GM21423 (cell line): Measurements from ENCODE around the gene EHBP1L1.
"Not testable (repeated sequence)": the region's sequence is repeated elsewhere in the genome, so short reads cannot be mapped to it uniquely, and the experiment has no call there.

Experiments
- ATAC-seq: cut with Tn5 transposase; IDR thresholded peaks from one replicate; pipeline ENCODE4 v1.9.1; 2021; ENCODE audit warnings: mild to moderate bottlenecking, moderate library complexity; ENCODE audit not compliant: unreplicated experiment

Gene EHBP1L1

DNA sequence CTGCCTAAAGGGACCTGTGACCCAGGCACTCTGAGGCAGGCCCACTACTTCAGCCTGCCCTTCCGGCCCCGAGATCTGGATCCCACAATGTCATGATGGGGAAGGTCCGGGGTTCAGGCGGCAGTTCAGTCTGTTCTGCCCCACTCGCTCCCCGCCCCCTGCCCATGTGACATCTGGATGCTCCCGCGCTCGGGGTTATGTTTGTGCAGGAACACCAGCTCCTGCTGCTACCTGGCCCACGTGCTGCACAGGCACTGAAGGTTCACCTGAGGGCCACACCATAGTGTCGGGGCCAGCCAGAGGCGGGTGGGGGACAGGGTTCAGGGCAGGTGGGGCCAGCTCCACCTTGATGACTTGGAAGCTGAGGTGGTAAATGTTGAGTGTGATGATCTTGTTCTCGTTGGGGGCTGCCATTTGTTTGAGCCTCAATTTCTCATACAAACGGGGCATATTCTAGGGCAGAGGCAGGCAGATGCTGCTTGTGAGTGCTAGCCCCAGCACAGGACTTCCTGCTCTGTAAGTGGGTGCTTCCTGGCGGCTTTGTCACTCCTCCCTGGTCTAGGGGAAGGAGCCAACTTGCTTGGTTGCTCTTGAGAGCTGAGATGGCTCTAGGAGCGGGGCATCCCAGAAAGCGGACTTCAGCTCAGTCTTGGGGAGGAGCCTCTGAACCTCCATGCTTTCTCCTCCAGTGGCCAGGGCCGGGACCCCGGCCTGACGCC, 57.7 kb downstream of the EHBP1L1 start:
- no peak for ATAC-seq

- no peak for ATAC-seq
Measured at GRCh38 chr11:65634109-65634436, 58.2 kb downstream of the EHBP1L1 start.

DNA sequence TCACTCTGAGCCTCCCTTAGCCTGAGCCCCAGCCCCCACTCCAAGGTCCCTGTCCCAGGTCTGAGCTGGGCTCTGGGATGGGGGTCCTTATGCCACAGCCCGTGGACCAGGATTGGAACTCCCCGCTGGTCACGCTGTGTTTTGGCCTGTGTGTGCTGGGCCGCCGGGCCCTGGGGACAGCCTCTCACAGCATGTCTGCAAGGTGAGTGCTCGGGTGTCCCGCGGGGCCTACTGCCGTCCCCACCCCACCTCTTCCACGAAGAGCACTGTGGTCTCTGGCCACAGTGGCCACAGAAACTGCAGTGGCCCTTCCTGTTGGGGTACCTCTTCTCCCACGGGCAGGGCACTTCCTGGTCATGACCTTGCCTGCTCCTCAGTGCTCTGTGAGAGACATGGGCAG, 58.6 kb downstream of the EHBP1L1 start:
- ATAC-seq = no peak

- ATAC-seq = no peak
Measured at GRCh38 chr11:65634905-65635731, 59.3 kb downstream of the EHBP1L1 start.

GRCh38 chr11:65636108-65637031, 60.5 kb downstream of the EHBP1L1 start:
- ATAC-seq = no peak

- no peak for ATAC-seq
Measured at GRCh38 chr11:65637032-65637557, 61.2 kb downstream of the EHBP1L1 start.

GRCh38 chr11:65637794-65638419, 62.1 kb downstream of the EHBP1L1 start, which contains the start of gene SIPA1:
Gene SIPA1 (plus strand): TSS chr11:65638101. CDS start chr11:65640922, 2,821 bp downstream.
- ATAC-seq = peak; percentile 32

- not testable (repeated sequence) for ATAC-seq
Measured at GRCh38 chr11:65639228-65639597, 63.4 kb downstream of the EHBP1L1 start.

DNA sequence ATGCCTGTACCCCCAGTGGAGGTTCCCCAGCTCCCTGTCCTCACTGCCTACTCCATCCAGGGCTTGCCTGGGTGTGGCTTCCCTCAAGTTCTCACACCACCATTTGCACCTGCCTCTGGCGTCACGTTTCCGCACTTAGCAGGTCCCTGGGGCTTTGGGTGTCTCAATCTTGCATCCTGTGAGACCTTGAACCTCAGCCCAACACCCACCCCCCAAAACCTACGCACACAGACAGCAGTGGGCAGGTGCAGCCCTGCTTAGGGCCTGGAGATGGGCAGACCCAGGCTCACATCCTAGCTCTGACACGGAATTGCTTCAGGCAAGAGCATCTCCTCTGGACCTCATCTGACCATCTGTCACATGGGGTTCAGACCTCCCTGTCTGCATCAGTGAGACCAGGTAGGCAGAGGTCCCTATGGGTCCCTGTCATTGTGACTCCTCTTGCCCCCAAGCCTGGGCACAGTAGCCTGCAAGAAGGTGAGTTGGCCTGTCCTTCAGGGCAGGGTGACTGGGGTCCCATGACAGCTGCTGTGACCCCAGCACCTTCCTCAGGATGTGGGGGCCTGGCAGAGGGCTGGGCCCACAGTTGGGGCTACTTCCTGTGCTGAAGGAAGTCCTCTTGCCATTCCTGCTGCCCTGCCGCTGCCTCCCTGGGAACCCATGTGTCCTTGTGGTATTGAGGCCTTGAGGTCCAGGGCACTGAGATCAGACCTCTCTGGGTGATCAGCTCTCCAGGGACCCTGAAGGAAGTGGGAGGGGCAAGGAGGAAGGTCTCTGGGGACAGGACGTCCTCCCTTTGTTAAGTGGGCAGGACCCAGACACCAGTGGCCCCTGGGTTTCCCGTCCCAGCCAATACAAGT, 64.0 kb downstream of the EHBP1L1 start:
- ATAC-seq = peak; percentile 47

DNA sequence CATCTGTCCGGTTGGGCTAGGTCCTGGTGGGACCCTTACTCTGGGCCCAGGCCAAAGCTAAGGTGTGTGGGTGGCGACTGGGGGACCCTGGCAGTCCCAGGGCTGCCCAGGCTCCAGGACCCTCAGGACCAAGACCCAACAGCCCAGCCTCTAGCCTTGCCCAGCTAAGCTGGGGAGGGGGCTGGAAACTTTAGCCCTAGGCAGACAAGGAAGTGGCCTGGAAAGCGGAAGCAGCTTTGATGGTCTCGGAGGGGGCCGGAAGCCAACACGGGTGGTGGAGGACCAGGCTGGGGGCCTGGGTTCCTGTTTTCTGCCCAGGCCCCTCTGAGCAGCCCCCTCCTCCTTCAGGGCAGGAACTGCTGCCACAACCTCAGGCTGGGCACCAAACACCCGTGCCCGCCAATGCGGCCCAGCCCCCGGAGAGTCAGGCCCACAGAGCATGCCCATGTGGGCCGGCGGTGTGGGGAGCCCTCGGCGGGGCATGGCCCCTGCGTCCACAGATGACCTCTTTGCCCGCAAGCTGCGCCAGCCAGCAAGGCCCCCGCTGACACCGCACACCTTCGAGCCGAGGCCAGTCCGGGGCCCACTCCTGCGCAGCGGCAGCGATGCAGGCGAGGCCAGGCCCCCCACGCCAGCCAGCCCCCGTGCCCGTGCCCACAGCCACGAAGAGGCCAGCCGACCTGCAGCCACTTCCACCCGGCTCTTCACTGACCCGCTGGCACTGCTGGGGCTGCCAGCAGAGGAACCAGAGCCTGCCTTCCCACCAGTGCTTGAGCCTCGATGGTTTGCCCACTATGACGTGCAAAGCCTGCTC, 64.8 kb downstream of the EHBP1L1 start:
- ATAC-seq = peak; percentile 5

GRCh38 chr11:65641297-65642013, 65.6 kb downstream of the EHBP1L1 start:
- ATAC-seq = no peak
